ENCODE measurements around the gene ZDHHC3.
"Not testable (repeated sequence)": the region's sequence is repeated elsewhere in the genome, so short reads cannot be mapped to it uniquely, and the experiment has no call there.

Gene ZDHHC3

GRCh38 chr3:44950275-44950734, 25.7 kb downstream of the ZDHHC3 start:
- peaks cover 29 to 30% of the 10 kb centered on the region in 2 experiments for H3K4me1 ChIP-seq (ENCODE audit: control insufficient read depth in 1 of 2, insufficient read depth in 1 of 2, low read depth in 1 of 2, low read length in 1 of 2)
- H3K27me3 ChIP-seq: no peaks in the 10 kb centered on the region
- no peak overlapping the region for H3K4me3 ChIP-seq (ENCODE audit: low read depth in 1 of 2, low read length in 1 of 2)
- no peak overlapping the region for H3K27ac ChIP-seq
- no peaks in the 10 kb centered on the region for H3K9me3 ChIP-seq
- H3K36me3 ChIP-seq: peaks cover 11% of the 10 kb centered on the region
- TF ChIP-seq CTCF (IDR thresholded peaks at IDR 0.05): no peak

GRCh38 chr3:44949770-44950169, 26.2 kb downstream of the ZDHHC3 start:
- Histone ChIP-seq H3K4me1 (ENCODE audit: control insufficient read depth in 1 of 2, insufficient read depth in 1 of 2, low read depth in 1 of 2, low read length in 1 of 2) (peaks cover 24 to 25% of the 10 kb centered on the region in 2 experiments), H3K36me3 (peaks cover 16% of the 10 kb centered on the region)
- H3K27ac ChIP-seq; H3K27me3 ChIP-seq; H3K4me3 ChIP-seq (ENCODE audit: low read depth in 1 of 2, low read length in 1 of 2); H3K9me3 ChIP-seq: not testable (repeated sequence)

- no peaks in the 10 kb centered on the region for H3K9me3 ChIP-seq
- H3K27ac ChIP-seq: no peak overlapping the region
- no peak overlapping the region for H3K4me3 ChIP-seq (ENCODE audit: low read depth in 1 of 2, low read length in 1 of 2)
- peaks cover 32% of the 10 kb centered on the region for H3K36me3 ChIP-seq
- TF ChIP-seq CTCF (IDR thresholded peaks at IDR 0.05): no peak
- no peaks in the 10 kb centered on the region for H3K27me3 ChIP-seq
- peaks cover 8 to 11% of the 10 kb centered on the region in 2 experiments for H3K4me1 ChIP-seq (ENCODE audit: control insufficient read depth in 1 of 2, insufficient read depth in 1 of 2, low read depth in 1 of 2, low read length in 1 of 2)
Observed at GRCh38 chr3:44948239-44948638, 27.7 kb downstream of the ZDHHC3 start.

- Histone ChIP-seq H3K27ac (no peak overlapping the region), H3K36me3 (peaks cover 90% of the 10 kb centered on the region), H3K4me3 (ENCODE audit: low read depth in 1 of 2, low read length in 1 of 2) (no peak overlapping the region), H3K4me1 (ENCODE audit: control insufficient read depth in 1 of 2, insufficient read depth in 1 of 2, low read depth in 1 of 2, low read length in 1 of 2) (no peaks in the 10 kb centered on the region), H3K27me3 (no peaks in the 10 kb centered on the region), H3K9me3 (no peaks in the 10 kb centered on the region)
- TF ChIP-seq CTCF (IDR thresholded peaks at IDR 0.05): no peak
Observed at GRCh38 chr3:44942202-44942921, 33.6 kb downstream of the ZDHHC3 start.

GRCh38 chr3:44939581-44940036, 36.4 kb downstream of the ZDHHC3 start:
- Histone ChIP-seq H3K36me3 (peaks cover 90% of the 10 kb centered on the region), H3K27me3 (no peaks in the 10 kb centered on the region), H3K27ac (no peak overlapping the region), H3K9me3 (no peaks in the 10 kb centered on the region), H3K4me3 (ENCODE audit: low read depth in 1 of 2, low read length in 1 of 2) (no peak overlapping the region), H3K4me1 (ENCODE audit: control insufficient read depth in 1 of 2, insufficient read depth in 1 of 2, low read depth in 1 of 2, low read length in 1 of 2) (no peaks in the 10 kb centered on the region)
- TF ChIP-seq CTCF (IDR thresholded peaks at IDR 0.05): no peak
